GM12801 (cell line): ENCODE data around the gene NIPA2.

ENCODE experiments used
- TF ChIP-seq, protein P1 (sequence below): IDR thresholded peaks from one replicate; pipeline ENCODE4 v1.5.1; 2011; ENCODE audit warnings: control low read depth; ENCODE audit not compliant: insufficient read length; ENCODE audit errors: extremely low read depth

NIPA2 gene

DNA sequence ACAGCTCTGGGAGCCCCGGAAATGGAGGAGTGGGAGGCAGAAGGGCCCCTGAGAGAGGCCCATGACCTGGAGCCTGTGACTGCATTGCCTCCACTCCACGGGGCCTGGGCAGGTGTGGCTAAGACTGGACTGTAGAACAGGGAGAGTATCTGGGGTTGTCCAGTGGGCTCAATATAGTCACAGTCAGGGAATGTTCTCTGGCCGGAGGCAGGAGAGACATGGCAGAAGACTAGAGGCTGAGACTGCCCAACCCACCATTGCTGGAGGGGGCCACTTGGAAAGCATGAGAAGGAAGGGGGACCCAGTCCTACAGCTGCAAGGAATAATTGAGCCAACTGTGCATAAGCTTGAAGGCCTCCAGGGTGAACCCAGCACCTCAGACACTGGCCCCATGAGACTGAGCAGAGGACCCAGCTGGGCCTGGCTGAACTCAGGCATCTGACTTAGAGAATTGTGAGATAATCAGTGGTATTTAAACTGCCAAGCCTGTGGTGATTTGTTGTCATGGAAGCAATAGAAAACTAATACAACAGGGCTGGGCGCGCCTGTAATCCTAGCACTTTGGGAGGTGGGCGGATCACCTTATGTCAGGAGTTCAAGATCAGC lies 33.1 kb downstream of the NIPA2 start:
- TF ChIP-seq, protein P1, sequence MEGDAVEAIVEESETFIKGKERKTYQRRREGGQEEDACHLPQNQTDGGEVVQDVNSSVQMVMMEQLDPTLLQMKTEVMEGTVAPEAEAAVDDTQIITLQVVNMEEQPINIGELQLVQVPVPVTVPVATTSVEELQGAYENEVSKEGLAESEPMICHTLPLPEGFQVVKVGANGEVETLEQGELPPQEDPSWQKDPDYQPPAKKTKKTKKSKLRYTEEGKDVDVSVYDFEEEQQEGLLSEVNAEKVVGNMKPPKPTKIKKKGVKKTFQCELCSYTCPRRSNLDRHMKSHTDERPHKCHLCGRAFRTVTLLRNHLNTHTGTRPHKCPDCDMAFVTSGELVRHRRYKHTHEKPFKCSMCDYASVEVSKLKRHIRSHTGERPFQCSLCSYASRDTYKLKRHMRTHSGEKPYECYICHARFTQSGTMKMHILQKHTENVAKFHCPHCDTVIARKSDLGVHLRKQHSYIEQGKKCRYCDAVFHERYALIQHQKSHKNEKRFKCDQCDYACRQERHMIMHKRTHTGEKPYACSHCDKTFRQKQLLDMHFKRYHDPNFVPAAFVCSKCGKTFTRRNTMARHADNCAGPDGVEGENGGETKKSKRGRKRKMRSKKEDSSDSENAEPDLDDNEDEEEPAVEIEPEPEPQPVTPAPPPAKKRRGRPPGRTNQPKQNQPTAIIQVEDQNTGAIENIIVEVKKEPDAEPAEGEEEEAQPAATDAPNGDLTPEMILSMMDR = no peak

GRCh38 chr15:22872936-22873701 lies 34.7 kb downstream of the NIPA2 start:
- TF ChIP-seq, protein P1 = no peak

GRCh38 chr15:22873841-22874240 lies 35.4 kb downstream of the NIPA2 start:
- TF ChIP-seq, protein P1 = no peak

DNA sequence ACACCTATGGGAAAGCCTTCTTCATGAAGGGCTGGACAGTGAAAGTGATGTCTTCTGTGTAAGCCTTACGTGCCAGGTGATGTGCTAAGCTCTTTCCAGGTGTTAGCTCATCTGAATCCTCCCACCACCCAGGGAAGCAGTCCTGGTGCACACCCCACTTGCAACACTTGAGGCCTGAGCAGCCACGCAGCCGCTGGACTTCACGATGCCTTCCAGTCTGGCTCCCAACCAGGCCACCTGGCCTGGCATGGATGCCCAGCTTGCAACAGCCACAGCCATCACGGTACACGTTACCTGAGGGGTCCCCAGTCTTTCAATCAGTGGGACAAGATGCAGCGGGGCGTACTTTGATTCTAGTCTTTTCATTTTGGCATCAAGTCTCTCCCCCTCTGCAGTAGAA lies 35.8 kb downstream of the NIPA2 start:
- TF ChIP-seq, protein P1 = no peak

GRCh38 chr15:22874966-22875365 lies 36.5 kb downstream of the NIPA2 start:
- TF ChIP-seq, protein P1 = no peak

DNA sequence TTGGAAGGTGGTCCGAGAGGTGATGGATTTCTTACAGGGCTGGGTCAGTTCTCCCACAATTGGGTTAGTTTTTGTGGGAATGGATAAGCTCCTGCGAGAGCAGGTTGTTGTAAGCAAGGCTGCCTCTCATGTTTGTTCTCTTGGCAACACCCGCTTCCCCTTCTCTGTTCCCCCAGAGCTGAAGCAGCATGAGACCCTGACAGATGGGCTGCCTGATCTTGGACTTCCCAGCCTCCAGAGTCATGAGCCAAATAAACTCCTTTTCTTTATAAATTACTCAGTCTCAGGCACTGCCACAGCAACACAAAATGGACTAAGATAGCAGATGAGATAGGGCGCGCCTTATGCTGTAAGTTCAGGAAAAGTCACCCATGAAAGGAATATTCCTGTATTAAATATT lies 38.7 kb downstream of the NIPA2 start:
- TF ChIP-seq, protein P1 = no peak

DNA sequence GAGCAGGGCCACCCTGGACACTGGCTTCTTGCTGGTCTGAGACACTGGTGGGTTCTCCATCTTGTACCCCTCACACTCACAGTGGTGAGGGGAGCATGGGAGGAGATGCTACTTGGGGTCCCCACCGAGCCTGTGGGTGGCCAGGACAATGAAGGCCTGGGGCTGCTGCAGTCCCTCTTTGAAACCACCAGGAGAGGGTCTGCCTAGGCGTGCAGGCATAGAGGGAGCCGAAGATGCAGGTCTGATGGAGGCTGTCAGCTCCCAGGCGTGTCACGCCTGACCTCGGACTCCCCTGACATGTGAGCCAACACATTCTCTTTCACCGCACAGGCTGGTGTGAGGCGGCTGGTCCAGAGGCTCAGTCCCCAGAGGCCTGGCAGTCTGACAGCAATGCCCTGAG lies 39.1 kb downstream of the NIPA2 start:
- TF ChIP-seq, protein P1 = no peak
